ENCODE measurements around the gene METTL13. TPM values are rescaled to one million over a fixed set of nuclear protein-coding genes. Genes with fewer than 3 reads are reported as not detected.

The METTL13 gene
- polyA plus RNA-seq, 1 experiment, result 25.9 TPM

GRCh38 chr1:171803461-171804022 lies 22.1 kb downstream of the METTL13 start:
- no peaks in the 10 kb centered on the region; the same call in 1 of the 2 replicates for H3K27me3 ChIP-seq (ENCODE audit: control insufficient read depth, insufficient read depth, low read length)
- TF ChIP-seq, protein P1, sequence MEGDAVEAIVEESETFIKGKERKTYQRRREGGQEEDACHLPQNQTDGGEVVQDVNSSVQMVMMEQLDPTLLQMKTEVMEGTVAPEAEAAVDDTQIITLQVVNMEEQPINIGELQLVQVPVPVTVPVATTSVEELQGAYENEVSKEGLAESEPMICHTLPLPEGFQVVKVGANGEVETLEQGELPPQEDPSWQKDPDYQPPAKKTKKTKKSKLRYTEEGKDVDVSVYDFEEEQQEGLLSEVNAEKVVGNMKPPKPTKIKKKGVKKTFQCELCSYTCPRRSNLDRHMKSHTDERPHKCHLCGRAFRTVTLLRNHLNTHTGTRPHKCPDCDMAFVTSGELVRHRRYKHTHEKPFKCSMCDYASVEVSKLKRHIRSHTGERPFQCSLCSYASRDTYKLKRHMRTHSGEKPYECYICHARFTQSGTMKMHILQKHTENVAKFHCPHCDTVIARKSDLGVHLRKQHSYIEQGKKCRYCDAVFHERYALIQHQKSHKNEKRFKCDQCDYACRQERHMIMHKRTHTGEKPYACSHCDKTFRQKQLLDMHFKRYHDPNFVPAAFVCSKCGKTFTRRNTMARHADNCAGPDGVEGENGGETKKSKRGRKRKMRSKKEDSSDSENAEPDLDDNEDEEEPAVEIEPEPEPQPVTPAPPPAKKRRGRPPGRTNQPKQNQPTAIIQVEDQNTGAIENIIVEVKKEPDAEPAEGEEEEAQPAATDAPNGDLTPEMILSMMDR (IDR thresholded peaks at IDR 0.05; ENCODE audit: insufficient read depth, low read depth, low read length), result no peak
- H3K36me3 ChIP-seq (ENCODE audit: control insufficient read depth, insufficient read depth, low read length), result no peaks in the 10 kb centered on the region
- H3K4me3 ChIP-seq (ENCODE audit: low read depth, low read length), result no peak overlapping the region
- CTCF ChIA-PET, result interaction anchor here (0.6 to 8.7 kb wide), 11 partner anchors 7 to 199 kb away, joined by 3 to 382 read pairs (median 8); no protein-coding TSS in a partner anchor
- POLR2A ChIA-PET, result interaction anchor here (0.5 kb wide), 1 partner anchor 14 kb away, joined by 3 read pairs; no protein-coding TSS in a partner anchor
- DNase-seq (ENCODE audit: low read depth), result no peak

GRCh38 chr1:171805395-171806115 lies 24.1 kb downstream of the METTL13 start:
- CTCF ChIA-PET, result interaction anchor here (4.6 to 8.7 kb wide), 2 partner anchors 160 to 176 kb away, joined by 27 to 382 read pairs; no protein-coding TSS in a partner anchor
- TF ChIP-seq, protein P1 (IDR thresholded peaks at IDR 0.05; ENCODE audit: insufficient read depth, low read depth, low read length), result no peak
- no peak for DNase-seq (ENCODE audit: low read depth)

GRCh38 chr1:171807556-171807955 lies 26.1 kb downstream of the METTL13 start:
- H3K36me3 ChIP-seq (ENCODE audit: control insufficient read depth, insufficient read depth, low read length), result no peaks in the 10 kb centered on the region
- H3K4me3 ChIP-seq (ENCODE audit: low read depth, low read length), result no peak overlapping the region
- TF ChIP-seq, protein P1 (IDR thresholded peaks at IDR 0.05; ENCODE audit: insufficient read depth, low read depth, low read length), result no peak
- DNase-seq (ENCODE audit: low read depth), result no peak
- CTCF ChIA-PET, result interaction anchor here (0.7 to 2.0 kb wide), 3 partner anchors 176 to 183 kb away, joined by 3 to 6 read pairs (median 4); no protein-coding TSS in a partner anchor
- POLR2A ChIA-PET, result no interaction called here
- H3K27me3 ChIP-seq (ENCODE audit: control insufficient read depth, insufficient read depth, low read length), result no peaks in the 10 kb centered on the region; the same call in 1 of the 2 replicates

More at GRCh38 chr1:171805395-171806115, 24.1 kb downstream of the METTL13 start:
- Histone ChIP-seq H3K36me3 (ENCODE audit: control insufficient read depth, insufficient read depth, low read length) (no peaks in the 10 kb centered on the region), H3K27me3 (ENCODE audit: control insufficient read depth, insufficient read depth, low read length) (no peaks in the 10 kb centered on the region; the same call in 1 of the 2 replicates), H3K4me3 (ENCODE audit: low read depth, low read length) (no peak overlapping the region)
- POLR2A ChIA-PET, result interaction anchor here (0.6 kb wide), 1 partner anchor 248 kb away, joined by 3 read pairs; no protein-coding TSS in a partner anchor

- POLR2A ChIA-PET, result no interaction called here
- no peaks in the 10 kb centered on the region; the same call in 1 of the 2 replicates for H3K27me3 ChIP-seq (ENCODE audit: control insufficient read depth, insufficient read depth, low read length)
- CTCF ChIA-PET, result interaction anchor here (3.6 to 4.6 kb wide), 2 partner anchors 7 to 10 kb away, joined by 24 to 25 read pairs; no protein-coding TSS in a partner anchor
Measured at GRCh38 chr1:171809834-171810233, 28.4 kb downstream of the METTL13 start.

More at GRCh38 chr1:171809834-171810233, 28.4 kb downstream of the METTL13 start:
- DNase-seq (ENCODE audit: low read depth), result no peak
- no peaks in the 10 kb centered on the region for H3K36me3 ChIP-seq (ENCODE audit: control insufficient read depth, insufficient read depth, low read length)
- TF ChIP-seq, protein P1 (IDR thresholded peaks at IDR 0.05; ENCODE audit: insufficient read depth, low read depth, low read length), result no peak
- H3K4me3 ChIP-seq (ENCODE audit: low read depth, low read length), result no peak overlapping the region
